K562 (cell line): ENCODE measurements around the gene FBXO9. TPM values are rescaled to one million over a fixed set of nuclear protein-coding genes. Genes with fewer than 3 reads are reported as not detected.

Experiments used
- ATAC-seq: fragments of 200-7000 bp; cut with Tn5 transposase; 3 replicates; pipeline ENCODE4 v1.9.1; 2020; ENCODE audit warnings: moderate library complexity
- BruUV-seq: library from RNA; stranded (reverse); fragments of 400-500 nt; replicated peaks from 2 replicates; lab custom pipeline; 2021; lab: Mats Ljungman, UMichigan
- CTCF ChIA-PET: fragments of 300-600 bp; formaldehyde crosslinking; extraction: SDS; loops from one replicate; lab custom pipeline; 2021; ENCODE audit warnings: low intra/inter-chr PET ratio; lab: Yijun Ruan, JAX
- POLR2A ChIA-PET: fragments of 300-600, 350-650 bp; sonication (Branson Sonifier 250); formaldehyde crosslinking; extraction: SDS; loops from one replicate; lab custom pipeline; 2021; ENCODE audit warnings: antibody characterized with exemption, inconsistent platforms; lab: Yijun Ruan, JAX
- DNase-seq, 4 experiments: peaks; one replicate each; pipeline versions ENCODE4 v3.0.0 to v3.0.0-alpha.2; 2011 to 2018; ENCODE audit warnings: low spot score in 3 of 4, mixed read lengths in 3 of 4; ENCODE audit errors: extremely low read depth in 1 of 4
- FAIRE-seq: peaks from 2 replicates; lab custom pipeline; 2011; peaks lifted over from hg19 to GRCh38; lab: Jason Lieb, UNC
- H2AFZ ChIP-seq: 2 replicates; pipeline ENCODE4 v1.6.0; 2011; ENCODE audit warnings: low read depth, low read length, control low read depth, inconsistent platforms
- H3K27ac ChIP-seq: fragments of 200-600 bp; 3 replicates; pipeline ENCODE4 v1.8.0; 2011; ENCODE audit warnings: low read depth, mild to moderate bottlenecking, control low read depth, inconsistent platforms, low read length, moderate library complexity, mixed read lengths; ENCODE audit errors: extremely low read depth
- H3K27me3 ChIP-seq, 2 experiments: fragments of 300-600 bp in 1 of 2; 2 replicates in 1 of 2; 3 replicates in 1 of 2; pipeline versions ENCODE4 v1.6.0 to v1.8.0; 2011; ENCODE audit warnings: inconsistent platforms in 2 of 2, low read length in 2 of 2, mild to moderate bottlenecking in 1 of 2, mixed read lengths in 1 of 2, moderate library complexity in 1 of 2; ENCODE audit not compliant: control insufficient read depth in 2 of 2, insufficient read depth in 2 of 2
- H3K36me3 ChIP-seq: fragments of 300-600 bp; 3 replicates; pipeline ENCODE4 v1.8.0; 2011; ENCODE audit warnings: mild to moderate bottlenecking, low read length, inconsistent platforms; ENCODE audit not compliant: control insufficient read depth, insufficient read depth
- H3K4me1 ChIP-seq, 2 experiments: fragments of 200-600 bp in 1 of 2; replicated peaks in 1 of 2; 2 replicates in 1 of 2; 3 replicates in 1 of 2; pipeline versions ENCODE4 v1.5.1 to v1.8.0; 2011; ENCODE audit warnings: inconsistent platforms in 2 of 2, low read length in 2 of 2, mild to moderate bottlenecking in 1 of 2, mixed read lengths in 1 of 2, moderate library complexity in 1 of 2; ENCODE audit not compliant: control insufficient read depth in 2 of 2, insufficient read depth in 2 of 2
- H3K4me2 ChIP-seq: 2 replicates; pipeline ENCODE4 v1.6.1; 2011; ENCODE audit warnings: low read length, control low read depth, inconsistent platforms, mixed read lengths; ENCODE audit not compliant: insufficient read depth
- H3K4me3 ChIP-seq: fragments of 200-600 bp; sonication (generic), shearing (Covaris generic); 2 replicates; pipeline ENCODE4 v1.5.1; 2016; ENCODE audit warnings: control low read depth, inconsistent platforms
- H3K79me2 ChIP-seq: fragments of 200-600 bp; 3 replicates; pipeline ENCODE4 v1.8.0; 2011; ENCODE audit warnings: low read length, inconsistent platforms; ENCODE audit not compliant: control insufficient read depth, insufficient read depth
- H3K9ac ChIP-seq, 2 experiments: 2 replicates each; pipeline versions ENCODE4 v1.6.0 to v1.6.1; 2011; ENCODE audit warnings: low read depth in 2 of 2, low read length in 2 of 2, control low read depth in 1 of 2, inconsistent platforms in 1 of 2, mild to moderate bottlenecking in 1 of 2, mixed read lengths in 1 of 2; ENCODE audit not compliant: insufficient read depth in 1 of 2
- H3K9me1 ChIP-seq: one replicate; pipeline ENCODE4 v1.6.0; 2011; ENCODE audit warnings: inconsistent platforms, mild to moderate bottlenecking, low read length, moderate library complexity; ENCODE audit not compliant: control insufficient read depth, insufficient read depth
- H3K9me3 ChIP-seq: replicated peaks from 2 replicates; pipeline ENCODE4 v1.5.1; 2011; ENCODE audit warnings: low read depth, low read length, inconsistent platforms; ENCODE audit not compliant: control insufficient read depth, insufficient read depth
- H4K20me1 ChIP-seq: replicated peaks from 2 replicates; pipeline ENCODE4 v1.6.1; 2011; ENCODE audit warnings: low read length, inconsistent platforms, mixed read lengths; ENCODE audit not compliant: control insufficient read depth, insufficient read depth
- HIVEP1 ChIP-seq: fragments of 250-450 bp; sonication (Bioruptor Pico); IDR thresholded peaks from 2 replicates; pipeline ENCODE4 v1.4.0; 2020; ENCODE audit warnings: mild to moderate bottlenecking
- KDM5B ChIP-seq: fragments of 200-600 bp; sonication (generic); IDR thresholded peaks from 2 replicates; pipeline ENCODE4 v1.6.1; 2012; ENCODE audit warnings: low read depth, mild to moderate bottlenecking, moderate library complexity, low read length, control low read depth, inconsistent platforms; ENCODE audit not compliant: insufficient replicate concordance
- NR4A1 ChIP-seq, 2 experiments: fragments of 250-450 bp in 1 of 2; fragments of 450-650 bp in 1 of 2; sonication (Bioruptor Pico) in 1 of 2; IDR thresholded peaks; 2 replicates each; pipeline versions ENCODE4 v1.4.0 to v1.6.1; 2016 to 2020; ENCODE audit warnings: mild to moderate bottlenecking in 2 of 2, missing compliant biosample characterization in 1 of 2, missing genetic modification characterization in 1 of 2, moderate library complexity in 1 of 2
- PHF20 ChIP-seq: fragments of 450-650 bp; IDR thresholded peaks from 2 replicates; pipeline ENCODE4 v1.6.1; 2018; ENCODE audit not compliant: partially characterized antibody
- PTBP1 ChIP-seq: fragments of 200-400 bp; formaldehyde crosslinking; IDR thresholded peaks from 2 replicates; pipeline ENCODE4 v1.6.1; 2017; ENCODE audit warnings: low read depth, low read length
- TGIF2 ChIP-seq: sonication (generic); formaldehyde crosslinking; IDR thresholded peaks from 2 replicates; pipeline ENCODE4 v1.8.1; 2022; ENCODE audit warnings: mild to moderate bottlenecking, missing genetic modification reagents, moderate library complexity
- ZFP36 ChIP-seq: fragments of 150-350 bp; IDR thresholded peaks from 2 replicates; pipeline ENCODE4 v1.6.1; 2018; ENCODE audit warnings: low read length, low read depth; ENCODE audit not compliant: partially characterized antibody
- ZNF174 ChIP-seq: fragments of 250-450 bp; sonication (Bioruptor Pico); IDR thresholded peaks from 2 replicates; pipeline ENCODE4 v1.4.0; 2020; ENCODE audit warnings: mild to moderate bottlenecking
- ZNF699 ChIP-seq: fragments of 250-450 bp; sonication (Bioruptor Pico); IDR thresholded peaks from 2 replicates; pipeline ENCODE4 v1.8.0; 2021; ENCODE audit warnings: mild to moderate bottlenecking, moderate library complexity; ENCODE audit not compliant: insufficient replicate concordance
- WGBS: fragments of 100-300 bp; shearing (Covaris generic); methylation state at CpG from one replicate; pipeline ENCODE4 v1.1.6; 2016; ENCODE audit warnings: low coverage, mixed read lengths; ENCODE audit not compliant: insufficient coverage; ENCODE audit errors: missing lambda C conversion rate; 5-methylcytosine and 5-hydroxymethylcytosine counted together
- in situ Hi-C: fragments of 300-500 bp; cut with MboI; formaldehyde crosslinking; loops from 4 replicates; pipeline ENCODE4 v1.15.0; 2018; ENCODE audit warnings: inconsistent platforms, mixed read lengths
- intact Hi-C: fragments of 100-400 bp; cut with micrococcal nuclease; formaldehyde crosslinking; loops from 2 replicates; pipeline ENCODE4 v1.14.2; 2022
- polyA plus RNA-seq, 8 experiments: library from polyadenylated mRNA; depleted of rRNA in 4 of 8; stranded (reverse) in 5 of 8; unstranded in 3 of 8; fragments of >200 nt; fragmentation: Nextera tagmentation in 2 of 8; fragmentation: Illumina TruSeq in 1 of 8; extraction: Ambion mirVana in 2 of 8; extraction: Trizol in 1 of 8; gene quantifications; 2 replicates each; pipeline versions ENCODE4 v1.2.1 to v1.2.3, GENCODE V29; 2011 to 2014; ENCODE audit warnings: inconsistent platforms in 1 of 8, missing spikeins in 1 of 8
- total RNA-seq, 7 experiments: library from RNA; depleted of rRNA in 6 of 7; stranded (reverse); fragments of >200 nt in 6 of 7; fragmentation: Illumina TruSeq in 2 of 7; extraction: Trizol in 2 of 7; gene quantifications; 2 replicates each; pipeline versions ENCODE4 v1.2.1 to v1.2.3, GENCODE V29; 2011 to 2021; ENCODE audit warnings: low replicate concordance in 1 of 7
- TF ChIP-seq, protein P1 (sequence below), 3 experiments: IDR thresholded peaks in 2 of 3; conservative IDR thresholded peaks in 1 of 3; 2 replicates each; pipeline ENCODE4 v1.5.1; 2011 to 2012; ENCODE audit warnings: low read length in 3 of 3, mild to moderate bottlenecking in 3 of 3, control low read depth in 2 of 3, improper control_type of control experiment in 1 of 3, inconsistent platforms in 1 of 3, low read depth in 1 of 3, mixed read lengths in 1 of 3, moderate library complexity in 1 of 3; ENCODE audit not compliant: insufficient read depth in 2 of 3
- TF ChIP-seq, protein P2 (sequence below): fragments of 250-450 bp; sonication (Bioruptor Pico); IDR thresholded peaks from 2 replicates; pipeline ENCODE4 v1.5.0; 2021; ENCODE audit warnings: mild to moderate bottlenecking, moderate library complexity
- TF ChIP-seq, protein P3 (sequence below): sonication (generic); formaldehyde crosslinking; IDR thresholded peaks from 2 replicates; pipeline ENCODE4 v1.8.0; 2022; ENCODE audit warnings: mild to moderate bottlenecking, missing genetic modification reagents, borderline replicate concordance

The FBXO9 gene
- total and polyA plus RNA-seq, 9 of the 15 experiments (the other 6 are each of a cell fraction or from before 2014, with no cell fraction given): 10.1 to 85.3 (median 51.4) TPM

DNA sequence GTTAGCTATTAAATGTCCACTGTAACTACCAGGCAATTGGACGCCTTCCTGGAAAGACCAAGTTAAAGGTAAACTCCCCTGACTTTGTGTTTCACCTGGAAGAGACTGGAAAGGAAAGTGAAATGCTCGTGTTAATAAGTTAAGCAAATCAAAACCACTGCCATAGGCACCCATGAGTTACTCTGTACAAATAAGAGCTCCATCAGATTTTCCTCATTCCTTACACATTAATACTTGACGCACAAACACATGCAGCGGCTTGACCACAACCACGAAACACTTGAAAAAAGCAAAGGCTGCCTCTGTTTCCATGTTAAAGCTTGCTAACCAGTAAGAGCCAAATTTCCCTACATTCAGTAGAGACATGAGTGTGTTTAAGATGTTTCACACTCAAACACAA, 63.6 kb downstream of the FBXO9 start (continued):
- TF ChIP-seq, protein P1, sequence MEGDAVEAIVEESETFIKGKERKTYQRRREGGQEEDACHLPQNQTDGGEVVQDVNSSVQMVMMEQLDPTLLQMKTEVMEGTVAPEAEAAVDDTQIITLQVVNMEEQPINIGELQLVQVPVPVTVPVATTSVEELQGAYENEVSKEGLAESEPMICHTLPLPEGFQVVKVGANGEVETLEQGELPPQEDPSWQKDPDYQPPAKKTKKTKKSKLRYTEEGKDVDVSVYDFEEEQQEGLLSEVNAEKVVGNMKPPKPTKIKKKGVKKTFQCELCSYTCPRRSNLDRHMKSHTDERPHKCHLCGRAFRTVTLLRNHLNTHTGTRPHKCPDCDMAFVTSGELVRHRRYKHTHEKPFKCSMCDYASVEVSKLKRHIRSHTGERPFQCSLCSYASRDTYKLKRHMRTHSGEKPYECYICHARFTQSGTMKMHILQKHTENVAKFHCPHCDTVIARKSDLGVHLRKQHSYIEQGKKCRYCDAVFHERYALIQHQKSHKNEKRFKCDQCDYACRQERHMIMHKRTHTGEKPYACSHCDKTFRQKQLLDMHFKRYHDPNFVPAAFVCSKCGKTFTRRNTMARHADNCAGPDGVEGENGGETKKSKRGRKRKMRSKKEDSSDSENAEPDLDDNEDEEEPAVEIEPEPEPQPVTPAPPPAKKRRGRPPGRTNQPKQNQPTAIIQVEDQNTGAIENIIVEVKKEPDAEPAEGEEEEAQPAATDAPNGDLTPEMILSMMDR (IDR thresholded peaks at IDR 0.05 in 2 of 3, conservative IDR thresholded peaks at IDR 0.05 in 1 of 3; ENCODE audit: insufficient read depth in 2 of 3, low read depth in 1 of 3, low read length in 3 of 3): no peak
- no peak for TF ChIP-seq PHF20
- TF ChIP-seq ZNF699 (CRISPR knock-in tag): no peak
- TF ChIP-seq ZNF174 (CRISPR knock-in tag): no peak
- no peak for TF ChIP-seq TGIF2 (CRISPR knock-in tag)
- no peak for TF ChIP-seq ZFP36
- TF ChIP-seq KDM5B: no peak
- no peak for TF ChIP-seq PTBP1

DNA sequence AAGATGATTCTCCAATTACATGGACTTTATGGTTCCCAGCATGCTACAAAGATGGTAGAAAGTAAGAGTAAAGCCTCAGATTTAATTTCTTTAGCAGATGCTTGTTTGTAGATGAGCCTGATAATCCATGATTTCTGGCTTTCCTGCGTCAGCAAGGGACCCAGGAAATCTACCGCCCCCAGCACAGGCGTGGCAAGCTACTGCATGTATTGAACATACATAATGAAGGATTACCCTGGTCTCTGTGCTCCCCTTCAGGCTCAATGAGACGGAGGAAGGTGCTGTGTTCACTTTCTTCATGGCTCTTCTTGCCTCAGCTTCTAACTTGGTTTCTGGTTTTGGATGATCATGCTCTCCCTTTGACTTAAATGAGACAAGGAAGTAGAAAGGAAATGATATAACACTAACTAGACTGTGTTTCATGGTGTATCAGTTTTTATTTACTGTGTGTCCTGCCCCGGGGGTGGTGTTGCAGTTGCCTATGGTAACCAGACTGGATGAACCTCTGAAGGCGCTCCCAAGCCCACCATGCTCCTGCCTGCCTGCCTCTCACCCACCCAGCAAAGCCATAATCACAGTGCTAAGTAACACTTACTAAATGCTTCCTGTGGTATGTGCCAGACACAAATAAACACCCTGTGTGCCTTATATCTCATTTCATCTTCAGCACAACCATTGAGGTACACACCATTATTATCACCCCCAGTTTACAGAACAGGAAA, 65.5 kb downstream of the FBXO9 start:
- Histone ChIP-seq H3K4me1 (peaks cover 3 to 8% of the 10 kb centered on the region in 2 experiments; a peak in 2 of 5 replicates), H3K27me3 (peaks cover 15 to 42% of the 10 kb centered on the region in 2 experiments; a peak in 3 of 5 replicates), H3K9me1 (peaks cover 2% of the 10 kb centered on the region), H3K36me3 (no peaks in the 10 kb centered on the region), H3K4me3 (no peak overlapping the region), H2AFZ (no peak overlapping the region), H3K9ac (no peak overlapping the region), H4K20me1 (0 out of 2 replicates have a peak, but pooled peaks cover 4% of the 10 kb centered on the region), H3K27ac (no peak overlapping the region), H3K9me3 (no peaks in the 10 kb centered on the region), H3K79me2 (no peaks in the 10 kb centered on the region), H3K4me2 (no peak overlapping the region)
- no peak for ATAC-seq
- POLR2A ChIA-PET: interaction anchor here (1.0 kb wide), 1 partner anchor 17 kb away, joined by 5 read pairs; no protein-coding TSS in a partner anchor
- no peak for DNase-seq
- intact Hi-C loops: no loop called here
- no TSS peak for BruUV-seq
- WGBS: 2% methylated on average over 6 of the region's 6 CpGs
- CTCF ChIA-PET: no interaction called here
- in situ Hi-C loops: no loop called here
- FAIRE-seq: no peak
- TF ChIP-seq, protein P2, sequence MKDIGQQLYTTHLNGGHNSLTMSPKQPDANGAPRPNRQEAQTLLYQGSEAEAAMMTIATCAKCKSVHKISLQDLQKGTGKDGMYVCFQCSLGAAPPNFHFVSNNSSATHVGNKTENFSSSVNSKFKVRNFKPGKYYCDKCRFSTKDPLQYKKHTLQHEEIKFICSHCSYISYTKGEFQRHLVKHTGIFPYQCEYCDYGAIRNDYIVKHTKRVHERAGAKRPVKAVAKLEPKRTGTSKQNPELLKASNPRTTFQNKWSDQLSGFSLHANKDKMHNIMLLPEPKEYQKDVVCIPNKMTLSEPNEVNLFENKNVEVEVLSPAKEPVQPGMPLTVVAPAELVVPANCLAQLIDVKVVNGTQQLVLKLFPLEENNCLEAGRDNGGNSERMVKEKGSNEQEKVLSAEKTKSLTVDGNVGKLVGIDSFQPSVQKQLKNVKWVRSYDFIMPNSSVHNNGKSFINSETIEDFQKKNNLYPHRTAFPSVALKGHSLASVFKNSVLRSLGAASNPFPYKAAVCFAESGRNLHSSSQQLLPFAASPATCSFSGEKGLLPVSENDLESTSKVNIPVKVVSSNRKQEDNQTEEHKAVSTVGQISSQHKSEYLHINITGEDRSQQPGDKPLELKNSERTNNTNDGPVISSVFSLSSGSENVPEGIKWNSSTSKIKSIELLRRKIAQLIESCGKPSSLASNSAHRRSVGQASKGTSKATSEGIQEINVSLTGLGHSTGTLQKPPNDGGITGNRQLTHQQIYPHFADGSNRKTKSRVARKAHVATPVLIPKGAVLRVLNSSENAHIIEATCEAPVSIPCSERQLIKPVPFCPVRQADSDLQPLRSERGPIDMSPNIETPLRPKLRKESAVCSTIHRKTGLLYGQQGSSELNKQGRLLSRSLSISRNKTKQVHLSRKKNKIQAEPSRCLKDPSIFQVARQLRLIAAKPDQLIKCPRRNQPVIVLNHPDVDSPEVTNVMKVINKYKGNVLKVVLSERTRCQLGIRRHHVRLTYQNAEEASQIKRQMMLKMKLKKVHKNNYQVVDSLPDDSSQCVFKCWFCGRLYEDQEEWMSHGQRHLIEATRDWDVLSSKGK (CRISPR knock-in tag): no peak
- TF ChIP-seq NR4A1 (CRISPR knock-in tag; IDR thresholded peaks at IDR 0.05) (no peak), NR4A1 (tag; IDR thresholded peaks at IDR 0.05) (no peak), HIVEP1 (CRISPR knock-in tag) (no peak)
- TF ChIP-seq, protein P3, sequence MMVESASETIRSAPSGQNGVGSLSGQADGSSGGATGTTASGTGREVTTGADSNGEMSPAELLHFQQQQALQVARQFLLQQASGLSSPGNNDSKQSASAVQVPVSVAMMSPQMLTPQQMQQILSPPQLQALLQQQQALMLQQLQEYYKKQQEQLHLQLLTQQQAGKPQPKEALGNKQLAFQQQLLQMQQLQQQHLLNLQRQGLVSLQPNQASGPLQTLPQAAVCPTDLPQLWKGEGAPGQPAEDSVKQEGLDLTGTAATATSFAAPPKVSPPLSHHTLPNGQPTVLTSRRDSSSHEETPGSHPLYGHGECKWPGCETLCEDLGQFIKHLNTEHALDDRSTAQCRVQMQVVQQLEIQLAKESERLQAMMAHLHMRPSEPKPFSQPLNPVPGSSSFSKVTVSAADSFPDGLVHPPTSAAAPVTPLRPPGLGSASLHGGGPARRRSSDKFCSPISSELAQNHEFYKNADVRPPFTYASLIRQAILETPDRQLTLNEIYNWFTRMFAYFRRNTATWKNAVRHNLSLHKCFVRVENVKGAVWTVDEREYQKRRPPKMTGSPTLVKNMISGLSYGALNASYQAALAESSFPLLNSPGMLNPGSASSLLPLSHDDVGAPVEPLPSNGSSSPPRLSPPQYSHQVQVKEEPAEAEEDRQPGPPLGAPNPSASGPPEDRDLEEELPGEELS (CRISPR knock-in tag): no peak
